ENCODE measurements around the gene STARD4.
A peak's percentile ranks its signal among the peaks of the same experiment; 100 is the strongest.

STARD4 gene

DNA sequence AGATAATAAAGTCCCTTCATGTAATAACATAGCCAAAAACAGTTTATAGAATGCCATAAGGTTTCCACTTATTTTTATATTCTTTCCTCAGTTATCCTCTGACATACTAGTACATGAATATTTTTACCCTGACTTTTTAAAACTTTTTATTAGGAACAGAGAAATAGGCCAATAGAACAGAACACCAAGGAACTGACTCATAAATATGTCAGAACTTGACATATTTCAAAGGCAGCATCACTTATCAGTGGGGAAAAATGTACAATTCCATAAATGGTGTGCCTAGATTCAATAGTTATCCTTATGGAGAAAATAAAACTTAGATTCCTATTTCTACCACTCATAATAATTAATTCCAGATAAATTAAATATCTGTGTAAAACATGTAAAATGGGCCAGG lies 9.4 kb downstream of the STARD4 start:
- Histone ChIP-seq H3K36me3 (ENCODE audit: insufficient read depth, low read length) (peaks cover 28% of the 10 kb centered on the region; the same call in 1 of the 2 replicates), H3K27me3 (ENCODE audit: insufficient read depth, low read length) (no peaks in the 10 kb centered on the region), H3K4me1 (ENCODE audit: control insufficient read depth, insufficient read depth, low read length, unreplicated experiment) (peaks cover 30% of the 10 kb centered on the region), H3K4me3 (ENCODE audit: low read depth, low read length) (no peak overlapping the region), H3K27ac (ENCODE audit: low read depth, low read length) (peak overlapping the region; percentile 69), H3K79me2 (ENCODE audit: control insufficient read depth, insufficient read depth, low read length, unreplicated experiment) (peaks cover 39% of the 10 kb centered on the region), H2AFZ (ENCODE audit: low read length, unreplicated experiment) (no peak overlapping the region)

GRCh38 chr5:111498346-111498745 lies 14.0 kb downstream of the STARD4 start:
- H3K27ac ChIP-seq (ENCODE audit: low read depth, low read length), result no peak overlapping the region
- no peaks in the 10 kb centered on the region for H3K27me3 ChIP-seq (ENCODE audit: insufficient read depth, low read length)
- H3K4me3 ChIP-seq (ENCODE audit: low read depth, low read length), result peak overlapping the region; percentile 42; the same call in 1 of the 2 replicates
- peaks cover 20% of the 10 kb centered on the region for H3K4me1 ChIP-seq (ENCODE audit: control insufficient read depth, insufficient read depth, low read length, unreplicated experiment)
- H3K79me2 ChIP-seq (ENCODE audit: control insufficient read depth, insufficient read depth, low read length, unreplicated experiment), result peaks cover 7% of the 10 kb centered on the region
- H2AFZ ChIP-seq (ENCODE audit: low read length, unreplicated experiment), result peak overlapping the region; percentile 26
- peaks cover 39% of the 10 kb centered on the region for H3K36me3 ChIP-seq (ENCODE audit: insufficient read depth, low read length)

GRCh38 chr5:111495159-111495558 lies 17.2 kb downstream of the STARD4 start:
- H3K79me2 ChIP-seq (ENCODE audit: control insufficient read depth, insufficient read depth, low read length, unreplicated experiment), result no peaks in the 10 kb centered on the region
- no peak overlapping the region for H3K27ac ChIP-seq (ENCODE audit: low read depth, low read length)
- no peak overlapping the region for H3K4me3 ChIP-seq (ENCODE audit: low read depth, low read length)
- H3K4me1 ChIP-seq (ENCODE audit: control insufficient read depth, insufficient read depth, low read length, unreplicated experiment), result peaks cover 13% of the 10 kb centered on the region
- H3K36me3 ChIP-seq (ENCODE audit: insufficient read depth, low read length), result peaks cover 34% of the 10 kb centered on the region
- no peaks in the 10 kb centered on the region for H3K27me3 ChIP-seq (ENCODE audit: insufficient read depth, low read length)
- no peak overlapping the region for H2AFZ ChIP-seq (ENCODE audit: low read length, unreplicated experiment)

DNA sequence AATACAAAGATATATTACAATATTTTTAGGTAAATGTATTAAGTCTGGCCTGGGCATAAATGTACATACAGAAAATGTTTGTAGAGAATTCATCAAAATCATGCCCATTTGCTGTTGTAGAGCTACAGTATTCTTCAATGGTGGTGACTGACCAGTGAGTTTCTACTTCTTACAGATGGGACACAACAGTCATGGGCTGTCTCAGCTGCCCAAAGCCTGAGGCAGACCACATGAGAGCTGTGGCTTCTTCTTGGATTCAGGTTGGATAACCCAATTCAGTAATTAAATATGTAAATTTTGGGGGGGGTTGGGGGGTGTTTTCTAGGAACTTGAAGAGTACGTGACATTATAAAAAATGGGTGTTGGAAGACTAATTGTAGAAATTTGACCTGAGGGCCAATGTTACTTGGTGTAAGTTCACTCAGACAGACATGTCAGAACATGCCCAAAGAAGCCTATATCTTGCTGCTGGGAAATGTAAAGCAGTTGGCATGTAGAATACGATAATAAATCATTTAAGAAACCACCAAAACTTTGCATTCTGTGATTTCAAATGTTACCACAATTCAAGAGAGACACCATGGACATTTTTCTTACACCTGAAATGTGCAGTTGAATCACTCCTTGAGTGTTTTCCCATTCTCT lies 17.9 kb downstream of the STARD4 start:
- H3K4me1 ChIP-seq (ENCODE audit: control insufficient read depth, insufficient read depth, low read length, unreplicated experiment), result peaks cover 13% of the 10 kb centered on the region
- H3K79me2 ChIP-seq (ENCODE audit: control insufficient read depth, insufficient read depth, low read length, unreplicated experiment), result no peaks in the 10 kb centered on the region
- no peak overlapping the region for H3K4me3 ChIP-seq (ENCODE audit: low read depth, low read length)

GRCh38 chr5:111493031-111493430 lies 19.3 kb downstream of the STARD4 start:
- Histone ChIP-seq H3K4me3 (ENCODE audit: low read depth, low read length) (no peak overlapping the region), H3K36me3 (ENCODE audit: insufficient read depth, low read length) (peaks cover 24% of the 10 kb centered on the region), H3K27ac (ENCODE audit: low read depth, low read length) (no peak overlapping the region), H2AFZ (ENCODE audit: low read length, unreplicated experiment) (no peak overlapping the region), H3K27me3 (ENCODE audit: insufficient read depth, low read length) (no peaks in the 10 kb centered on the region), H3K79me2 (ENCODE audit: control insufficient read depth, insufficient read depth, low read length, unreplicated experiment) (no peaks in the 10 kb centered on the region), H3K4me1 (ENCODE audit: control insufficient read depth, insufficient read depth, low read length, unreplicated experiment) (peaks cover 1% of the 10 kb centered on the region)

More for the DNA sequence above, 17.9 kb downstream of the STARD4 start:
- Histone ChIP-seq H3K27ac (ENCODE audit: low read depth, low read length) (no peak overlapping the region), H2AFZ (ENCODE audit: low read length, unreplicated experiment) (no peak overlapping the region), H3K36me3 (ENCODE audit: insufficient read depth, low read length) (peaks cover 33% of the 10 kb centered on the region), H3K27me3 (ENCODE audit: insufficient read depth, low read length) (no peaks in the 10 kb centered on the region)

DNA sequence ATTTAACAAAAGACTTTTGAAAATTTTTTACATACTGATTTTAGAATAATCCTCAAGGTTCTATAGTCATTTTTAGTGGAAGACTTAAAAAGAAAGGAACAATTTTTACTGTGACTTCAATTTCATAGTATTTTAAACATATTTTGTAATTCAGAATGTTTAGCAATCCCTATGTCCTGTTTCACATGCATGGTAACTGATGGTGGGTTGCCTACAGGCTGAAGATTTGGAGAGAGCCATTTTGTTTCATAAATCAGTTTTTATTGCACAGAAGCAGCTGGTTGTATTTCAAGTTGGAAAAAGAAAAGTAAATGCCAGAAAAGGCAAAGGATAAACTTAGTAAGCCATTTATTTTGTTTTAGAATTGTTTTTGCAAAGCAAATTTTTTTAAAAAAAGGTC lies 24.0 kb downstream of the STARD4 start:
- Histone ChIP-seq H2AFZ (ENCODE audit: low read length, unreplicated experiment) (no peak overlapping the region), H3K4me1 (ENCODE audit: control insufficient read depth, insufficient read depth, low read length, unreplicated experiment) (peaks cover 14% of the 10 kb centered on the region), H3K27ac (ENCODE audit: low read depth, low read length) (no peak overlapping the region), H3K4me3 (ENCODE audit: low read depth, low read length) (no peak overlapping the region), H3K36me3 (ENCODE audit: insufficient read depth, low read length) (no peaks in the 10 kb centered on the region), H3K27me3 (ENCODE audit: insufficient read depth, low read length) (no peaks in the 10 kb centered on the region), H3K79me2 (ENCODE audit: control insufficient read depth, insufficient read depth, low read length, unreplicated experiment) (no peaks in the 10 kb centered on the region)

DNA sequence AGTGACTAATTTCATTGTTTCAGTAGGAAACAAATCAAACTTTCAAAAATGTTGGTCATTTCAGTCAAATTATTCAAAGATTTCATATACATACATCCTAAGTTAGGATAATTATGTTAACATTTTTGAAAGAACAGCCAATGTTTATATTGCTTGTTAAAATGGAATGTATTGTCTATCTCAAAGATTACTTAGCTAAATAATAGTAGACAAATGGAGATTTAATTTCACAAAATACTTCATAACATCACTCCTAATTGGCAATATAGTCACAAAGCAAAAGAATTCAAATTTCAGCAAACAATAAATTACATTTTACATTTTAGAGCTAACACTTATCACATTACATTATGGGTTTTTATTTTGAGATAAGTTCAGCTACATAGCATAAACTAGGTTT lies 25.4 kb downstream of the STARD4 start:
- Histone ChIP-seq H3K27ac (ENCODE audit: low read depth, low read length) (peak overlapping the region; percentile 28; the same call in 1 of the 2 replicates), H3K4me3 (ENCODE audit: low read depth, low read length) (peak overlapping the region; percentile 30; the same call in 1 of the 2 replicates), H3K27me3 (ENCODE audit: insufficient read depth, low read length) (no peaks in the 10 kb centered on the region), H2AFZ (ENCODE audit: low read length, unreplicated experiment) (peak overlapping the region; percentile 19), H3K36me3 (ENCODE audit: insufficient read depth, low read length) (no peaks in the 10 kb centered on the region), H3K79me2 (ENCODE audit: control insufficient read depth, insufficient read depth, low read length, unreplicated experiment) (no peaks in the 10 kb centered on the region), H3K4me1 (ENCODE audit: control insufficient read depth, insufficient read depth, low read length, unreplicated experiment) (peaks cover 14% of the 10 kb centered on the region)

GRCh38 chr5:111486055-111486454 lies 26.3 kb downstream of the STARD4 start:
- H3K27me3 ChIP-seq (ENCODE audit: insufficient read depth, low read length), result no peaks in the 10 kb centered on the region
- peaks cover 14% of the 10 kb centered on the region for H3K4me1 ChIP-seq (ENCODE audit: control insufficient read depth, insufficient read depth, low read length, unreplicated experiment)
- no peaks in the 10 kb centered on the region for H3K36me3 ChIP-seq (ENCODE audit: insufficient read depth, low read length)
- H2AFZ ChIP-seq (ENCODE audit: low read length, unreplicated experiment), result peak overlapping the region; percentile 85
- 0 out of 2 replicates have a peak overlapping the region, but pooled peaks have one; percentile 35 for H3K27ac ChIP-seq (ENCODE audit: low read depth, low read length)
- H3K4me3 ChIP-seq (ENCODE audit: low read depth, low read length), result peak overlapping the region; percentile 65
- H3K79me2 ChIP-seq (ENCODE audit: control insufficient read depth, insufficient read depth, low read length, unreplicated experiment), result no peaks in the 10 kb centered on the region

DNA sequence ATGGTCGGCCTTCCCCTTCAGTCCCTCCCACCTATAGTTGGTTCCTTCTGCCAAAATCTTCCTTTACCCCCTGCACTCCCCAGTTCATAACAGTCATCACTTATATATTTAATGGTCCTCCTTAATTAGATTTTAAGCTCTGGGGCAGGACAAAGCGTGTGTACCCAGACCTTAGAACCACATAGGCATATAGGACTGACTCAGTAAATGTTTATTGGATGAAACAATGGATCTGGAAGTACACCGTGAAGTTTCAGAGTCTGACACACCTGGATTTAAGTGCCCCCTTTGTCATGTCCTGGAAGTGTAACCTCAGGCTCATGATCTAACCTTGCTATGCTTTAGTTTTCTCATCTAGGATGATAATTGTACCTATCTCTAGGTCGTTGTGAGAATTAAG lies 32.0 kb downstream of the STARD4 start:
- no peak overlapping the region for H2AFZ ChIP-seq (ENCODE audit: low read length, unreplicated experiment)
- H3K79me2 ChIP-seq (ENCODE audit: control insufficient read depth, insufficient read depth, low read length, unreplicated experiment), result no peaks in the 10 kb centered on the region
- no peak overlapping the region for H3K27ac ChIP-seq (ENCODE audit: low read depth, low read length)
- H3K4me3 ChIP-seq (ENCODE audit: low read depth, low read length), result no peak overlapping the region
- no peaks in the 10 kb centered on the region for H3K4me1 ChIP-seq (ENCODE audit: control insufficient read depth, insufficient read depth, low read length, unreplicated experiment)
- no peaks in the 10 kb centered on the region for H3K36me3 ChIP-seq (ENCODE audit: insufficient read depth, low read length)
- no peaks in the 10 kb centered on the region for H3K27me3 ChIP-seq (ENCODE audit: insufficient read depth, low read length)

- H3K4me3 ChIP-seq (ENCODE audit: low read depth, low read length), result no peak overlapping the region
- H3K27ac ChIP-seq (ENCODE audit: low read depth, low read length), result no peak overlapping the region
- no peaks in the 10 kb centered on the region for H3K4me1 ChIP-seq (ENCODE audit: control insufficient read depth, insufficient read depth, low read length, unreplicated experiment)
- H3K79me2 ChIP-seq (ENCODE audit: control insufficient read depth, insufficient read depth, low read length, unreplicated experiment), result no peaks in the 10 kb centered on the region
- no peaks in the 10 kb centered on the region for H3K36me3 ChIP-seq (ENCODE audit: insufficient read depth, low read length)
- H2AFZ ChIP-seq (ENCODE audit: low read length, unreplicated experiment), result no peak overlapping the region
- H3K27me3 ChIP-seq (ENCODE audit: insufficient read depth, low read length), result no peaks in the 10 kb centered on the region
Observed at GRCh38 chr5:111478898-111479297, 33.4 kb downstream of the STARD4 start.

- Histone ChIP-seq H3K4me3 (ENCODE audit: low read depth, low read length) (no peak overlapping the region), H3K79me2 (ENCODE audit: control insufficient read depth, insufficient read depth, low read length, unreplicated experiment) (no peaks in the 10 kb centered on the region), H2AFZ (ENCODE audit: low read length, unreplicated experiment) (no peak overlapping the region), H3K4me1 (ENCODE audit: control insufficient read depth, insufficient read depth, low read length, unreplicated experiment) (no peaks in the 10 kb centered on the region), H3K27me3 (ENCODE audit: insufficient read depth, low read length) (no peaks in the 10 kb centered on the region), H3K27ac (ENCODE audit: low read depth, low read length) (no peak overlapping the region), H3K36me3 (ENCODE audit: insufficient read depth, low read length) (no peaks in the 10 kb centered on the region)
Observed at GRCh38 chr5:111478266-111478665, 34.1 kb downstream of the STARD4 start.
